Endothelial cell of hepatic sinusoid (primary cell): ENCODE measurements around the gene PTF1A.

Source experiments
- in situ Hi-C: cut with HindIII; loops from 2 replicates; pipeline ENCODE4 v1.10.0; 2017; ENCODE audit warnings: low sequenced_read_pairs

The PTF1A gene

DNA sequence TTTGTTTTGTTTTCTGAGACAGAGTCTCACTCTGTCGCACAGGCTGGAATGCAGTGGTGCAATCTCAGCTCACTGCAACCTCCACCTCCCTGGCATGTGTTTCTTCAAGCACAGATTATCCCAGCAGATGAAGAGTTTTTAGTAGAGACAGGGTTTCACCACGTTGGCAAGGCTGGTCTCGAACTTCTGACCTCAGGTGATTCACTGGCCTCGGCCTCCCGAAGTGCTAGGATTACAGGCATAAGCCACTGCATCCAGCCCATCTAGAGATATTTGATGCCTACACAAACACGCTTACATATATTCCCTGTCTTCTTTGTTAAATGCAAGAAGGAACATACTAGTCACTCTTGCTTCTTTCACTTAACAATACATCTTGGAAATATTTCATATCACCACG lies 5.9 kb upstream of the PTF1A start:
- in situ Hi-C loops: no loop called here

DNA sequence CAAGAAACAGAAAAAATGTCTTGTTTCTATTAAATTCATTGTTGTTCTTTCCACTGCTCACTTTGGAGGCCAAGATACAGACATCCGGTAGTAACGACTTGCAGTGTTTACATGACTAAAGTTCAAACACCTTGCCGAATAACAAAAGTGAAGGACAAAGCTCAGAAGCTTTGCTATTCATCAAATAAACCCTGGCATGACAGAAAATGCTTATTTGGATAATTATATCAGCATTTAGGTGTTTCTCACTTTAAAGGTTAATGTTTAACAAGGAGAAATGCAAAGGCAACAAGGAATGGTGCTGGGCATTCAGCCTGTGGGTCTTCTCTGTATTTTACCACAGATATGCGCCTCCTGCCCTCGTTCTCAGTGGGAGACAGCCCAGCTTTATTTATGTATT lies 5.4 kb upstream of the PTF1A start:
- in situ Hi-C loops: no loop called here

DNA sequence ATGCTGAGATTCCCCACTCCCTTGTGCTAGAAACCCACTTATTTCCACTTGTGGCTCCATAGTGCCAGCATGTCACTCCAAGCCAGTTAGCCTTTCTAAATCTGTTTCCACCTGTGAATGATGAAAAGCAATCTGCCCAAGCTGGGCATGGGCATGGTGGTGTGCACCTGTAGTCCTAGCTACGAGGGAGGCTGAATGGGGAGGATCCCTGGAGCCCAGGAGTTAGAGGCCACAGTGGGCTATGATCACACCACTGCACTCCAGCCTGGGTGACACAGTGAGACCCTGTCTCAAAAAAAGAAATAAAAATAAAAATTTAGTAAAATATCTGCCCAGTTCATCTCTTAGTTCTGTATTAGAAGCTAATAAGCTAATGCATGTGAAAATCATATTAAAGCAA lies 5.0 kb upstream of the PTF1A start:
- in situ Hi-C loops: no loop called here

DNA sequence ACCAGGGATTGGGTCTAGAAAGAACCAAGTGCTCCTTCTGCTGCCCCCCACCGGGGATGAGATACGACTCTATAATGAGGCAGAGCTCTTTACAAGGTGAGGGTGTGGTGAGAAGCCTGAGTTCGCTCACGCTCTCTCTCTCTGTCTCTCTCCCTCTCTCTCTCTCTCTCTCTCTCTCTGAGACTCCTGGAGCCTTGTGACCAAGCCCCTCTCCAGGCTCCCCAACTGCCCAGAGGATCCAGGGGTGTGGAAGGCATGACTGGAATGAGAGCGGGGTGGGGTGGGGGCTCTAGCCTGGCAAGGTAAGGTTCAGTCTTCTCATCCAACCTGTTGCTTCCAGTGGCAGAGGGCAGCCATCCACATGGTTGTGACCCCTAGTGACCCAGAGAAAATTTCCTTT lies 3.1 kb upstream of the PTF1A start:
- in situ Hi-C loops: no loop called here

DNA sequence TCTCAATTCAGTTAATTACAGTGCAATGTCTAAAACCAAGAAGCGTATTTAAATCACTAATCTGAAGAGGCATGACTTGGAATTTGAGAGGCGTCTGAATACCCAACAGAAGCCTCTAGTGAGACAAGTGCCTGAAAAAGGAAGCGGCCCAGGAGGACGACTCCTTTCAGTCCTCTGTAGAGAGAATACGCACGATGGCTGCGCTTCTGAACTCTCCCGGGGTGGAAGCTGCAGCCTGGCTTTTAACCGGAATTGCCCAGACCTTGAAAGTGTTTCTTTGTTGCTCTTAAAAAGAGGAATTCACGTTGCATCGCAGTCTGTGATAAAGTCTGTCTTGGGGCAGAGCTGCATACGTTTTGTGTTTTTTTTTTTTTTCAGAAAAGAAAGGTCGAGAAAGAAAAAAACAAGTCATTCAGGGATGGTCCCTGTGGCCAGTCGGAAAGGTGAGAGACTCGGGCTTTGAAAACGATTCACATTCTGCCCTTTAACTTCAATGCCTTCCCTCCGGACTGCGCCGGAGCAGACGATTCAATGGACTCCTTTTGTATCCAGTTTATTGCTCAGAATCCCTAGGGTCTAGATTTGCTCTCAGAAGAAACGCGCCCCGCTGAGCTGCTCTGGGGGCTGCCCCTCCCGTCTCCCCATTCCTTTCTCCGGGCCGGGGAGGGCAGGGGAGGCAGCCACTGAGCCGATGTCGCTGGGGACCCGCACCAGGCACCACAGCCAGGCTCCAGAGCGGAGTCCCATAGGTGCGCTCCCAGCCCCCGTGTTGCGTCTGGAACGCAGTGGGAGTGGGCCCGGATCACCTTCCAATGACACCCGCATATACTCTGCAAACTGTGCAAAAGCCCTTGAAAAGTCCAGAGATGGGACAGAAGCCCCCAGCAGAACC lies 994 bp upstream of the PTF1A start:
- in situ Hi-C loops: no loop called here

DNA sequence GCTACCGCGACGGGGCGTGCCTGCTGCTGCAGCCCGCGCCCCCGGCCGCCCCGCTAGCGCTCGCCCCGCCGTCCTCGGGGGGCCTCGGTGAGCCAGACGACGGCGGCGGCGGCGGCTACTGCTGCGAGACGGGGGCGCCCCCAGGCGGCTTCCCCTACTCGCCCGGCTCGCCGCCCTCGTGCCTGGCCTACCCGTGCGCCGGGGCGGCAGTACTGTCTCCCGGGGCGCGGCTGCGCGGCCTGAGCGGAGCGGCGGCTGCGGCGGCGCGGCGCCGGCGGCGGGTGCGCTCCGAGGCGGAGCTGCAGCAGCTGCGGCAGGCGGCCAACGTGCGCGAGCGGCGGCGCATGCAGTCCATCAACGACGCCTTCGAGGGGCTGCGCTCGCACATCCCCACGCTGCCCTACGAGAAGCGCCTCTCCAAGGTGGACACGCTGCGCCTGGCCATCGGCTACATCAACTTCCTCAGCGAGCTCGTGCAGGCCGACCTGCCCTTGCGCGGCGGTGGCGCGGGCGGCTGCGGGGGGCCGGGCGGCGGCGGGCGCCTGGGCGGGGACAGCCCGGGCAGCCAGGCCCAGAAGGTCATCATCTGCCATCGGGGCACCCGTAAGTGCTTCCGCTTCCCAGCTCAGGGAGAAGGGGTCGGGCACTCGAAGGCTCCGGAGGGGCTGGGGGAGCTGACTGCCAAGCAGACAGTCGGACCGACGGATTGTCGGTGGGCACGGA lies 761 bp downstream of the PTF1A start:
- in situ Hi-C loops: no loop called here

DNA sequence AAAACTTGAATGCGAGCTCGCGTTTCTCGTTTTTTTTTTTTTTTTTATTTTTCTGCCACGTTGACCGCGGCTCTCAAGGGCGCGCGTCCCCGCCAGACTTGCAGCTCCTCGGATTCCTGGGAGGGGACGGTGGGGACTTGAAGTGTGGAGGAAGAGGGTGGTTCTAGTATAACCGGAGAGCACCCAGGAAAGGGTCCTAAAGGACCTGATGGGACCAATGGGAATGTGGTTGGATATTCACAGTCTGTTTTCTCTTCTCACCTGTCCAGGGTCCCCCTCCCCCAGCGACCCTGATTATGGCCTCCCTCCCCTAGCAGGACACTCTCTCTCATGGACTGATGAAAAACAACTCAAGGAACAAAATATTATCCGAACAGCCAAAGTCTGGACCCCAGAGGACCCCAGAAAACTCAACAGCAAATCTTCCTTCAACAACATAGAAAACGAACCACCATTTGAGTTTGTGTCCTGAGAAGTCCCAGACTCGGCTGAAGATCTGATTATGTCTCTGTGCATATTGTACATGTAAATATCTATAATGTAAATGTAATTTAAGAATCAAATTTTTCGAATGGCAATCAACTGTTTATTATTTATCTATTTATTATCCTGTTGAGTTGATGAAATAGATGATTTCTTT lies 1.4 kb downstream of the PTF1A start:
- in situ Hi-C loops: no loop called here

DNA sequence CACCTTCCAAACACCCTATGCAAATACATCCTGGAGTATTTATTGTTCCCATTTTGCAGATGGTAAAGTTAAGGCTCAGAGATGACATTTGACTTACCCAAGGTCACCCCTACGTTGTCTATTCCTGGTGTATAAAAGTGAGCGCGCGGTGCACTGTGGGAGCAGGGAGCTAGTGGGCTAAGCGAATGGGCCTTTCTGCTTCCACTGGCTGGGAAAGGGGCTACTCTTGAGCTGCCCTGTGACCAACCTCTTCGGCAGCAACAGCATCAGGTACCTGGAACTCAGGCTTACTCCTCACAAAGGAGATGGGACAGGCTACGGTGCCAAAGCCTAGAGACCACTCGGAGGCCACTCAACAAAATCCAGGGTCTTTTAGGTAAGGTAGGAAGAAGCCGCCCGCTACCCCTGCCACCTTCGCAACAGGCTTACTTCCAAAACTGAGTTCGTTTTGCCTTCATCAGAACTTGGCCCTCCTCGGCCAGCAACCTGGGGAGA lies 2.4 kb downstream of the PTF1A start:
- in situ Hi-C loops: no loop called here

DNA sequence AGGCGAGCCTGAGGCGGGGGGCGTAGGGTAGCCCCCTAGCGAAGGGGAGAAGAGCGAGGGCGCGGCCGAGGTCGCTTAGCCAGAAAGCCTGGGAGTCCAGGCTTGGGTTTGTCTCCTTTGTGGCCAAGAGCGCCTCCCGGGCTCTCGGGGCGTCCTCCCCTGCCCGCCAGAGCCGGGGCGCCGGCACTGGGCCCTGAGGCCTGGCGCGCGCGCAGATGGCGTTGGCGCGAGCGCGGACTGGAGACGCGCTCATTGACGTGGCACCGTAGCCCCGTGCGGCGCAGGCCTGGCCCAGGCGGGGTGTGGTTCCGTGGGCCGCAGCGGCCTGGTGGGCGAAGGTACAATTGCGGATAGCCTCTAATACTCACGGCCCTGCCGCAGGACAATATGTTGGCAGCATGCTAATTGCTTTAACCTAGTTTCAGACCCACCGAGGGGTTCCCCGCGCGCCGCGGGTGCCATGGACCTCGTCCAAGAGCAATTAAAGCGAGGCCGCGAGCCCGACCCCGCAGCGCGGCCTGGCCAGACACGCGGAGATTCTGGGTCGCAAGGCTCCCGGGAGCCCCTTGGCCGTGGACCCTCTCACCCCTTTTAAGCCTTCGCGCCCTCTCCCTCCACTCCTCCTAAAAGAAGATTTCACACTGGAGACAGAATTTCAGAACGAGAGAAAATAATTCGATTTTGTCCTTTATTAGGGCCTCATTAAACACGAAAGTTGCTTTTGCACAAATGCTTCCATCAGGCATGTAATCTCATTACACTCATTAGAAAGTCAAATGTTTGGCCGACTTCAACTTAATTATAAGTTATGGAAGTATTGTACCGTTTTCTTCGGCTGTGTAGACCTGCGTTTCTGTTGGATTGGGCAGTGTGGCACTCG lies 3.1 kb downstream of the PTF1A start:
- in situ Hi-C loops: no loop called here

DNA sequence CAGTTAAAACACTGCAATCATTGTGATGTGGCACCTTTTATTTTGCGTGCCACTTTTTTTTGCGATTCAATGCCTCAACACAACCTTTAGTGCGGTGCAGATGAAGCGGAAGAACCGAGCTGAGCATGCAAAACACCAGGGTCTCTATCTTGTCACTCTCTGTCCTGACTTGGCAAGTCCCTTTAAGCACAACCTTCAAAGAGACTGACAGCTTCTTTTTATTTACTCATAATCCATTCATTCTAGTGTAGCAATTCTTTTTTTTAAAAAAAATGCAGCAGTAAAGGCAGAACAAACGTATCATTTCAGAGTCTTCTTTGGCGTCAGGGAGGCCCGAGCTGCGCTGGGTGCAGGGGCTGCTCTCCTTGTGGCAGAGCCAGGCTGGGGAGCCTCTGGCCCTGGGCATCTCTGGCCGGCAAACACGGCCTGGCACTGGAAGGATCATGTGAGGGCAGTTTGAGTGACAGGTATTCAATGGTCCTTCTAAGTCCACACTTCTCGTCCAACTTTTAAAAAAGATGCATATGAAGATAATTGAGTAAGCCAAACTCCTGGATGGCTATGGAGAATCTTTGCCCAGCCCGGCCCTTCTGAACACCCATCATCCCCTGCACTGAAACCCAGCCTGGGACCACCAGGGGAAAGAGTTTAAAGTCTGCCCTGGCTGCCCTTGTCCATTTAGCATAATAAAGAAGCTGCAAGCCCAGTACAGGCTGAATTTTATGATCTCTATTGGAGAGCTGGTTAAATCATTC lies 3.9 kb downstream of the PTF1A start:
- in situ Hi-C loops: no loop called here

DNA sequence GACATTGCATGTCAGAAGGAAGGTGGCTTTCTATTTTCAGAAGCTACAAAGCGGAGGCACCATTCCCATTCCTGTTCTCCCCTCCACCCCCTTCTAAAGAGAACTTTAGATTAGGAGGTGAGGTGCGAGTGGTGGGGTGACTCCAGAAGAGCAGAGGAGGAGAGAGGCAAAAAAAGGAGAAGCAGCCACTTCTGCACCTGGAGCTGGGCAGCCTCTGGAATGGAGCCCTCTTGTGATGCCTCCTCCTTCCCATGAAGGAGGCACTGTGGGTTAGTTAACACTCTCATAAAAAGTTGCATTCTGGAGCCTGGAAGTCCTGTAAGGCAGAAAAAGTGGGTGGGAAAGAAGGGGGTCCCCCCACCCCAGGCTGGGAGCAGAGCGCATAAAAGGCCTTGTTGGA lies 4.8 kb downstream of the PTF1A start:
- in situ Hi-C loops: no loop called here

DNA sequence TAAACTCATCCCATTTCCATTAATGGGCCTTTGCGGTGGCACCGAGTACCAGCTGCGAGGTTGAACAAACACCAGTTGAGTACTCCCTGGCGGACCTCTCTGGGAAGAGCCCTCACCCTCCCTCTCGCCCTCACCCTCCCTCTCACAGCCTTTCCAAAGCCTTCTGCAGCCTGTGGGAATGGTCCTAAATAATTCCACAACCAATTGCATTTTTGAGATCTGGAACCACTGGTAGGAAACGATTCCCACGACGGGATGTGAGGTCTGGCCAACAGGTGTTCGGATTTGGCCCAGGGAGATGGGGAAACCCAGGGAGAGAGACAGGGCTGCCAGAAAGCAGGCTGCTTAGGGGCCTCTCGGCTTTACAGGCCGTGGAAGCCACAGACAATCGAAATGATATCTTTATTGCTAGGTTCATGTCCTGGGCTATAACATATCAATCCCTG lies 5.3 kb downstream of the PTF1A start:
- in situ Hi-C loops: no loop called here

DNA sequence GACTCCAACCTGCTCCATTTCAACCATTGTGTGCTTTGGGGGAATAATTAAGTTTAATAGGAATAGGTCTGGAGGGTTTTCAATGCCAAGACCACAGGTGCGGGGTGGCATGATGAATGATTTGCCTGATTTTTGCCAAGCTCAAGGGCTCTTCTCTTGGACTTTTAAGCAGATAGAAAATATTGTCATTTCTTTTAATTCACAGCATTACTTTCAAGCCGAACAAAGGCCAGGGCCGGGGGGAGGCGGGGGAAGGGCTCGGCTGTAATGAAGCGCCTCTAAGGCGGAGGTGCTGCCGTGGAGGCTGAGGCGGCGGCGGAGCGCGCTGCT lies 6.5 kb downstream of the PTF1A start:
- in situ Hi-C loops: no loop called here

DNA sequence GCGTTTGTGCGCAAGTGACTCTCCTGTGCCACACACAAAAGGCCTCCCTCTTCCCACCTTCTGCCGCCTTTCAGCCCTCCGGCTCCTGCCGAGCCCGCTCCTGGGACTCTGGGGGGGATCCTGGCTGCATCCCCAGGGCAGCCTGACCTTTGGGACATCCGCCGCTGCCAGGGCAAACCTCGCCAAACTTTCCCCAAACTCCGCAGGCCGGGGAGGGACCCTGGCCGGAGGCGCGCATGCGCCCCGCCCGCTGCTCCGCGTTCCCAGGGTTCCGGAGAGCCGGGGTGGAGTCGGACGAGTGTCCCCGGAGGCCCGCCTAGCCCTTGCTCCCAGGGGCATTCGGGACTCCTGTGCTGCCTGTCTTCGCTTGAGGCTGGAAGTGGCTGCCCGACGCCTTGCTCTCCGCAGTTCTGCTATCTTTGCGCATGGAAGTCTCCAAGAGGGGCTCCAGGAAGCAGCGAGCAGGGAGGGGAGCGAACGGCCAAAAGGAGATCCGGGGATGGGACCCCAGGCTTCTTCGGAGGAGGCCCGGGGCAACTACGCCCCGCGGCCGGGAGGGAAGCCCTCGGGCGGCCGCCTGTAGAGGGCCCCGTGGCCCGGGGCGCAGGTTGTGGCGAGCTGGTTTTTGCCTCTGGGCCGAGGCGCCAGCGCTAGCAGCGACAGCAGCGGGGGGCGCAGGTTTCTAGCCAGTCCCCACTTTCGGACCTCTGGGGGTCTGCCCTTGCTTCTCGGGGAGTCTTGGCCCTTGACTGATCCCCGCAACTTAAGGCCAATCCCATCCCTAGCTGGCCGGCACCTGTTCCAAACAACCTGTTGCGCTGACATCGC lies 7.0 kb downstream of the PTF1A start:
- in situ Hi-C loops: no loop called here

DNA sequence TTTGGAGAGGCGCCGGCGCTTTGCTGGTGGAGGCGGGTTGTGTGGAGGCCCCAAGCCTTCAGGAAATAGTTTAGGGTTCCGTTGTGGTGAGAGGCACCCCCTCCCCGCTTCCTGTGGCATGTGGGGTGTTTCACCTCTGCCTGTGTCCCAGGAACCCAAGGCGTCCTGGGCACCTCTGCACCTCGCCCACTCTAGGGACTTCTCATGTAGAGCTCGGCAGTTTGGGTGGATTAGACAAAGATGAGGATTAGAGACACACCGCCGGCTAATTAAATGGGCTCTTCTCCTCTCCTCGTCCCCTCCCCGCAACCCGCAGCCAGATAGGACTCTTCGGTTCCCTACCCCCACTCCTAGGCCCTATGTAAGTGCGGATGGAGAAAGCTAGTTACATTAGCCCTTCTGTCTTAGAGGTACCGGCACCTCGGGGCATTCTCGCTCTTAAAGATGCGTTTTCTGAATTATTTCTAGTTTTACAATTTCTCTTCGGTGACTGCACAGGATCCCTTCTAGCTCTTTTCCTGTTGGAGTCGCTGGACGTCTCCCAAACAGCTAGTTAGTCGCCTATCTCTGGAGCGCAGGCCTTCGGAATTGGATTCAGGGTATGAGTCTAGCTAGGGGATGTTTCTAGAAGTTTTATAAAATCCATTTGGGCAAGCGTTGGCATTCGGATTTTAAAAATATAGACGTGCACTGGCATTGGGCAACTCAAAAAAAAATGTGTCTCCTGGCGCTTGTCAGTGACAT lies 7.8 kb downstream of the PTF1A start:
- in situ Hi-C loops: no loop called here

DNA sequence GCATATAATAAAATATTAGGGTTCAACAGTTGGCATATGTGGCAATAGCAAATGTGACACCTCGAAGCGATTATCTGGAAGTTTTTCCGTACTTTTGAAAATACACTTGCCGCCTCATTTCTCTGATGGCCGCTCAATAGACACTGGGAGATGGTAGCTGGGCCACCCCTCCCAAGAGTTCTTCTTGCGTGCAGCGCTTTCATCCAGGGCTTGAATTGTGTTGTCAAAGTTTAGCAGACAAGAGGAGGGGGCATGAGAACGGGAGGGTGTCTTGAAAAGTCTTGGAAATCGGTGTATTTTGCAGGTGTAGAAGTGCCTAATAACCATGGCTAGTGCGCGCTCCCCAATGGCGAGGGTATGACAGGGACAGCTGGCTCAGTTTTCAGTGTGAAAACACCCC lies 8.5 kb downstream of the PTF1A start:
- in situ Hi-C loops: no loop called here

DNA sequence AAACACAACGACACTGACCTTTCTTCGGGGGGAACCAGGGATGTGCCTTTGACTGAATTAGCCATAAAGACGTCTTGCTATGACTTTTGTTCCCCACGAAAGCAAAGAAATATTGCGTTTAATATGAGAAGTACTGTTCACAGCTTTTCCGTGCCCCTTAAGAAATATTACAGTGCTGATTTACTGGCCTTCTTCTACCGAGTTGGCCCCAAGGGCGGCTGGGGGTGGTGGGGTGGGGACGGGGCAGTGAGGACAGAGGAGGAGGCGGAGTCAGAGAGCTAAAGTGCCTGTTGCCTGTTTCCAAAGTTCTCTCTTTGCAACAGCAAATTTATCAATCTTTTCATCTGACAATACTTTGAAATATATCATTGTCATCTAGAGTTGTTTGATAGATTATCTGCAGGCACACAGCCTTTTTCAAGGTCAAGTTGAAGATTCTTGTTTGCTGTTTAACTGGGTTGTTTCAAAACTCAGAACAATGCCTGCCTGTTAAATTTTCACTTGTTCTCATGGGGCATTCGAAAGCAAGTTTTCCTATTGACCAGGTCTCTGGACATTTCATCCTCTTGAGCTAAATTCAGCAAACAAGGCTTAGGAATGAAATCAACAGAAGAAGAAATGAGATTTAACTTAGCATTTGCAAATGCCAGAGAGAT lies 9.0 kb downstream of the PTF1A start:
- in situ Hi-C loops: no loop called here

DNA sequence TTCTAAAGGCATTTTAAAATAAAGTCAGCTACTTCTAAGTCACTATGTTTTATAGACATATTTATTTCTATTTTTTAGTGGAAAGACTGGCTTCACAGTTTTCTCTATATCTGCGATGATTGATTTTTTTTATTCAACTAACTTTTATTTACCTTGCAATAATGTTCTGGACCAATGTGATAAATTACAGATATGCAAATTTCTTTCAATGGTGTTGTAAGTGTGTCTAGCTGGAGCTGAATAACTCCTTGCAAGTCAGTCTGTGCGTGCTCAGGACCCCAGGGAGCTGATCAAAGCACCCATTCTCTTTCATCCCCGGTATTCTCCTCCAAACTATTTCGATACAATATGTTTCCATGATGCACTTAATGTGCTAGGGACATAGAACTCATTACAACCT lies 9.7 kb downstream of the PTF1A start:
- in situ Hi-C loops: no loop called here
